HuH-7 (cell line): Measurements from ENCODE around the gene CYSRT1.

Source experiments
- DNase-seq: peaks from one replicate; pipeline ENCODE4 v3.0.0; 2011; ENCODE audit warnings: low spot score

CYSRT1 gene

GRCh38 chr9:137190315-137190856 lies 34.6 kb upstream of the CYSRT1 start:
- DNase-seq, result no peak

GRCh38 chr9:137191245-137191644 lies 33.7 kb upstream of the CYSRT1 start:
- DNase-seq, result no peak

- no peak for DNase-seq
Measured at GRCh38 chr9:137191691-137192447, 33.1 kb upstream of the CYSRT1 start.

GRCh38 chr9:137192448-137192780 lies 32.6 kb upstream of the CYSRT1 start:
- no peak for DNase-seq

GRCh38 chr9:137192859-137193258 lies 32.1 kb upstream of the CYSRT1 start:
- no peak for DNase-seq

GRCh38 chr9:137193771-137194170 lies 31.2 kb upstream of the CYSRT1 start:
- DNase-seq, result no peak

- no peak for DNase-seq
Measured at GRCh38 chr9:137194388-137194787, 30.6 kb upstream of the CYSRT1 start.

GRCh38 chr9:137194909-137195308 lies 30.1 kb upstream of the CYSRT1 start:
- DNase-seq, result no peak

- no peak for DNase-seq
Measured at GRCh38 chr9:137195525-137196220, 29.3 kb upstream of the CYSRT1 start.

GRCh38 chr9:137198051-137198901 lies 26.7 kb upstream of the CYSRT1 start:
- DNase-seq, result no peak

- no peak for DNase-seq
Measured at GRCh38 chr9:137198902-137199283, 26.1 kb upstream of the CYSRT1 start.

- DNase-seq, result no peak
Measured at GRCh38 chr9:137199411-137200121, 25.4 kb upstream of the CYSRT1 start.

- DNase-seq, result peak; percentile 100
Measured at GRCh38 chr9:137200311-137201204, 24.4 kb upstream of the CYSRT1 start, which contains the start of gene TPRN. Gene TPRN, minus strand, starts transcription at chr9:137200741. Its CDS starts 30 bp downstream, at chr9:137200711.

GRCh38 chr9:137201205-137201868 lies 23.6 kb upstream of the CYSRT1 start:
- no peak for DNase-seq

- DNase-seq, result no peak
Measured at GRCh38 chr9:137202966-137203365, 22.0 kb upstream of the CYSRT1 start.

- no peak for DNase-seq
Measured at GRCh38 chr9:137204731-137205125, 20.2 kb upstream of the CYSRT1 start.

GRCh38 chr9:137205126-137206069 lies 19.6 kb upstream of the CYSRT1 start, which contains the start of the genes NDOR1 and TMEM203:
Gene NDOR1, plus strand, starts transcription at chr9:137205700. Its CDS starts 78 bp downstream, at chr9:137205778.
Gene TMEM203, minus strand, starts transcription at chr9:137205648. Its CDS starts 234 bp downstream, at chr9:137205414.
- DNase-seq, result peak; percentile 97

- no peak for DNase-seq
Measured at GRCh38 chr9:137206602-137207001, 18.4 kb upstream of the CYSRT1 start.

GRCh38 chr9:137211532-137211931 lies 13.4 kb upstream of the CYSRT1 start:
- no peak for DNase-seq
